ENCODE results near the gene RIMS4. TPM values are rescaled to one million over a fixed set of nuclear protein-coding genes. Genes with fewer than 3 reads are reported as not detected.

RIMS4 gene
- total and polyA plus RNA-seq, 2 donors, result 0.14 to 2.4 TPM

GRCh38 chr20:44799691-44800090 is 10.7 kb downstream of the RIMS4 start:
- Histone ChIP-seq H3K27ac (ENCODE audit: low read depth) (no peak overlapping the region), H3K4me3 (ENCODE audit: low read depth, low read length) (no peak overlapping the region), H3K36me3 (ENCODE audit: insufficient read depth) (no peaks in the 10 kb centered on the region), H3K4me1 (ENCODE audit: insufficient read depth) (no peaks in the 10 kb centered on the region)
- no peak for DNase-seq (ENCODE audit: extremely low spot score)
- 77% methylated on average over 5 of the region's 5 CpGs for WGBS

DNA sequence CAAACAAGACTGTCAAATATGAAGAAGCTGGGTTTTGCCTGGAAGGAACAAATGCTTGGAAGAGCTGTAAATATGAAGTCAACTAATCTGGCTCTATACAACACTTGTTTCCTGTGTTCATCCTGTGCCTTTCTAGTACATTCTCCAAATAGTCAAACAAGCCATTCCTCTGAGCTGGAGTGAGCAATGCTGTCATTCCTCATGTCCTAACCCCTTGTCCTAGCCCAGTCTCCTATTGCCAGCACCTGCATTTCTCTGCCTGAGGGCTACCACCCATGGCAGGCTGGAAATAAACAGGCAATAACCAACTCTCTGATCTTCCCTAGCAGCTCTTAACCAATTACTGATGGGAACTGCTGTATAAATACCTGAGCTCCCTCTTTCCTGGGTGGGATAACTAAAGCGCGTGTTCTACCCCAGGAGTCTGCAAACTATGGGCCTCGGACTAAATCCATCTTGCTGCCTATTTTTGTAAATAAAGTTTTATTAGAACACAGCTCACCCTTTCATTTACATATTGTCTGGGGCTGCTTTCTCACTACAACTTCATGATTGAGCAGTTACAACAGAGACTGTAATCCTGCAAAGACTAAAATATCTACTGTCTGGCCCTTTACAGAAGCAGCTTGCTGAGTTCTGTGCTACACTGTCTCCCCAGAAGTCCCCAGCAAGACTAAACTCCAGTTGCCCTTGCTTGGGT is 13.4 kb downstream of the RIMS4 start:
- Histone ChIP-seq H3K27ac (ENCODE audit: low read depth) (no peak overlapping the region), H3K36me3 (ENCODE audit: insufficient read depth) (no peaks in the 10 kb centered on the region), H3K4me3 (ENCODE audit: low read depth, low read length) (no peak overlapping the region), H3K4me1 (ENCODE audit: insufficient read depth) (no peaks in the 10 kb centered on the region)
- 67% methylated on average over 3 of the region's 3 CpGs for WGBS
- DNase-seq (ENCODE audit: extremely low spot score), result no peak

DNA sequence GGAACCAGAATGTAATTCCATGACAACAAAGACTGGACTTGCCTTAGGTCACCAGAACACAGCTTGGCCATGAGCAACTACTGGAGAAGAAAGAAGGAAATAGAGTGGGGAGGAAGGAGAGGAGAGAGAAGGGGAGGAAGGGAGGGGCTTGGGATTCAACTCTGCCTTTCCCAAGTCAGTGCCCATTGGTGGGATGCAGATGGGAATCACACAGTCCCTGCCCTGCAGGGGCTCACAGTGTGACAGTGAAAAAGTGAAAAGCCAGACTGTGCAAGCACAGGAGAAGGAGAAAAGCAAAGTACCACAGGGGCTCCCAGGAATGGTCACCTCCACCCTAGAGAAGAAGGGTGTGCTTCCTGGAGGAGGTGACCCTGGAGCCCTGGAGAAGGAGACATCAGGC is 14.0 kb downstream of the RIMS4 start:
- Histone ChIP-seq H3K27ac (ENCODE audit: low read depth) (no peak overlapping the region), H3K4me3 (ENCODE audit: low read depth, low read length) (no peak overlapping the region), H3K4me1 (ENCODE audit: insufficient read depth) (no peaks in the 10 kb centered on the region), H3K36me3 (ENCODE audit: insufficient read depth) (no peaks in the 10 kb centered on the region)
- DNase-seq (ENCODE audit: extremely low spot score), result no peak

- 24% methylated on average over 4 of the region's 4 CpGs for WGBS
- no peaks in the 10 kb centered on the region for H3K4me1 ChIP-seq (ENCODE audit: insufficient read depth)
- no peak for DNase-seq (ENCODE audit: extremely low spot score)
- H3K36me3 ChIP-seq (ENCODE audit: insufficient read depth), result no peaks in the 10 kb centered on the region
- no peak overlapping the region for H3K4me3 ChIP-seq (ENCODE audit: low read depth, low read length)
- H3K27ac ChIP-seq (ENCODE audit: low read depth), result no peak overlapping the region
Observed at GRCh38 chr20:44795836-44796235, 14.5 kb downstream of the RIMS4 start.

GRCh38 chr20:44792796-44793195 is 17.6 kb downstream of the RIMS4 start:
- 71% methylated on average over 7 of the region's 7 CpGs for WGBS
- no peaks in the 10 kb centered on the region for H3K36me3 ChIP-seq (ENCODE audit: insufficient read depth)
- H3K4me3 ChIP-seq (ENCODE audit: low read depth, low read length), result no peak overlapping the region
- H3K4me1 ChIP-seq (ENCODE audit: insufficient read depth), result no peaks in the 10 kb centered on the region
- DNase-seq (ENCODE audit: extremely low spot score), result no peak
- H3K27ac ChIP-seq (ENCODE audit: low read depth), result no peak overlapping the region

GRCh38 chr20:44790638-44791393 is 19.5 kb downstream of the RIMS4 start:
- DNase-seq (ENCODE audit: extremely low spot score), result no peak
- Histone ChIP-seq H3K36me3 (ENCODE audit: insufficient read depth) (no peaks in the 10 kb centered on the region), H3K27ac (ENCODE audit: low read depth) (no peak overlapping the region), H3K4me3 (ENCODE audit: low read depth, low read length) (no peak overlapping the region), H3K4me1 (ENCODE audit: insufficient read depth) (no peaks in the 10 kb centered on the region)
- WGBS, result 76% methylated on average over 11 of the region's 11 CpGs

DNA sequence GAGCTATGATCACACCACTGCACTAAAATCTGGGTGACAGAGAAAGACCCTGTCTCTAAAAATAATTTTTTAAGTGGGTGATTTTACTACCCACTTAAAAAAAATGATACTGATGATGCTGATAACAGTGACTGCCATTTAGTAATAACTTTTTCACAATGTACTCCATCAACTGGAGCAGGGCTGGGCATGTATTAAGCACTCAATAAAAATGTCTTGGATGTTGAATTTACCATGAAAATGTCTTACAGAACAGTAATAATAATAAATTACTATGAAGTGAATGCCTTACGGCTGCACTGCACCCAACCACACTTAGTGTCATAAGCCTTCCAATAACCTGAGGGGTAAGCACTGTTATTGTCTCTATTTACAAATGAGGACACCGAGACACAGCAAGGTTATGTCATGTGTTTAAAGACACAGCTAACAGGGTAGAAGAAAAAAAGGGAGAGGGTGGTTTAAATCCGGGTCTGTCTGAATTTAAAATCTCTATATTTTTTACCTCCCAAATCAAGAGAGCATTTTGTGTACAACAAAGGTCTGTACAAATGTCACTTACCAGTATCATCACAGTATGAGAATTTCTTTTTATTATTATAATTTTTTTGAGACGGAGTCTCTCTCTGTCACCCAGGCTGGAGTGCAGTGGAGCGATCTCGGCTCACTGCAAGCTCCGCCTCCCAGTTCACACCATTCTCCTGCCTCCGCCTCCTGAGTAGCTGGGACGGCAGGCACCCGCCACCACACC is 21.5 kb downstream of the RIMS4 start:
- H3K27ac ChIP-seq (ENCODE audit: low read depth), result no peak overlapping the region
- 64% methylated on average over 10 of the region's 10 CpGs for WGBS
- no peak overlapping the region for H3K4me3 ChIP-seq (ENCODE audit: low read depth, low read length)
- H3K36me3 ChIP-seq (ENCODE audit: insufficient read depth), result no peaks in the 10 kb centered on the region
- H3K4me1 ChIP-seq (ENCODE audit: insufficient read depth), result no peaks in the 10 kb centered on the region
- DNase-seq (ENCODE audit: extremely low spot score), result no peak

DNA sequence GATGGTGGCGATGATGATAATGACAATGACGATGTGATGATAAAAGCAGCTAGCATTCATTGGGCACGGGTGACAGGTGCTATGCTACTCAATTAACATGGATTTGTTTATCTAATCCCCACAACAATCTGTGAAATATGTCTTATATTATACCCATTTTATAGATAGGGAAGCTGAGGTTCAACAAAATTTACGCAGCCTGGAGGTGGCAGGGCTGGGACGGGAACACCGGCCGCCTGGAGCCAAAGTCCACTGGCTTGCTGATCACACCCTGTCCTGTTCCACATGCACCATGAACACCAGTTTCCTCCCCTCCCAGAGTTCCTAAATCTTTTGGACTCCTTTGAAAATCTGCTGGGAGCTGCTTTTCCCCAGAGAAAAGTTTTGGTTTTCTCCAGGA is 23.0 kb downstream of the RIMS4 start:
- 90% methylated on average over 7 of the region's 7 CpGs for WGBS
- Histone ChIP-seq H3K4me1 (ENCODE audit: insufficient read depth) (no peaks in the 10 kb centered on the region), H3K4me3 (ENCODE audit: low read depth, low read length) (no peak overlapping the region), H3K27ac (ENCODE audit: low read depth) (no peak overlapping the region), H3K36me3 (ENCODE audit: insufficient read depth) (no peaks in the 10 kb centered on the region)
- no peak for DNase-seq (ENCODE audit: extremely low spot score)

DNA sequence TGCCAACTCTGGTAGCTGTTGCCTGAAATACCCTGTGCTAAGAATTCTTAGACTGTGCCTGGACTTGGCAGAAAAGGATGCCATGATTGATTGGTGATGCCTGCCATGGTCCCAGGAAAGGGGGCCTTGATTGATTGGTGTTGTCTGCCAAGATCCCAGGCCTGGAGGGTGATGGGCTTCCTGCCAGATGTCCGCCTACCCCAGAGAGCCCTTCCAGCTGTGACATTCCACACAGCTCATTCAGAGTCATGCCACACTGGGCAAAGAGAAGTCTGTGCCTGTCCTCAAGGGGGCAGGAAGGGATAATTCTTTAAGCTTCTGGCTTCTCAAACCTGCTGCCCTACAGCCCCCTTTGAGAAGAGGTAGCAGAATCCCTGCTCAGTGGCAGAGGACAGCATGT is 24.6 kb downstream of the RIMS4 start:
- Histone ChIP-seq H3K4me1 (ENCODE audit: insufficient read depth) (no peaks in the 10 kb centered on the region), H3K27ac (ENCODE audit: low read depth) (no peak overlapping the region), H3K4me3 (ENCODE audit: low read depth, low read length) (no peak overlapping the region), H3K36me3 (ENCODE audit: insufficient read depth) (no peaks in the 10 kb centered on the region)
- 16% methylated on average over 1 of the region's 1 CpG for WGBS
- no peak for DNase-seq (ENCODE audit: extremely low spot score)

DNA sequence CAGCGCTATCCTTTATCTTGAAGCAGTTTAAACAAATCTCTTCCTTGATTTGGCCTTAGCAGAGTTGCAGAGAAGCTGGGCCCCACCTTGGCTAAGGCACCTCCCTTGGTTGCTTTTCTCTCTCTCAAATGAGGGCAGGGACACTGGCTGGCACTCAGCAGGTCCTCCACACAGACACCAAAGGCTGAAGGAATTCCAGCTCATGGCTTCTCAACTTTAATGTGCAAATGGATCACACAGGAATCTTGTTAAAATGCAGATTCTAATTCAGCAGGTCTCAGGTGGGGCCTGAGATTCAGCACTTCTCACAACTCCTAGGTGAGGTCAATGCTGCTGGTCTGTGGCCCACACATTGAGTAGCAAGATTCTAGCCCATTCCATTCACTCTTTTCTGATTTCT is 25.7 kb downstream of the RIMS4 start:
- no peak overlapping the region for H3K4me3 ChIP-seq (ENCODE audit: low read depth, low read length)
- 57% methylated on average over 1 of the region's 1 CpG for WGBS

GRCh38 chr20:44781791-44782190 is 28.6 kb downstream of the RIMS4 start:
- Histone ChIP-seq H3K4me3 (ENCODE audit: low read depth, low read length) (no peak overlapping the region), H3K27ac (ENCODE audit: low read depth) (no peak overlapping the region), H3K4me1 (ENCODE audit: insufficient read depth) (no peaks in the 10 kb centered on the region), H3K36me3 (ENCODE audit: insufficient read depth) (no peaks in the 10 kb centered on the region)
- 88% methylated on average over 3 of the region's 3 CpGs for WGBS
- DNase-seq (ENCODE audit: extremely low spot score), result no peak

More for the DNA sequence above, 25.7 kb downstream of the RIMS4 start:
- no peaks in the 10 kb centered on the region for H3K4me1 ChIP-seq (ENCODE audit: insufficient read depth)
- H3K36me3 ChIP-seq (ENCODE audit: insufficient read depth), result no peaks in the 10 kb centered on the region
- H3K27ac ChIP-seq (ENCODE audit: low read depth), result no peak overlapping the region
- DNase-seq (ENCODE audit: extremely low spot score), result no peak

DNA sequence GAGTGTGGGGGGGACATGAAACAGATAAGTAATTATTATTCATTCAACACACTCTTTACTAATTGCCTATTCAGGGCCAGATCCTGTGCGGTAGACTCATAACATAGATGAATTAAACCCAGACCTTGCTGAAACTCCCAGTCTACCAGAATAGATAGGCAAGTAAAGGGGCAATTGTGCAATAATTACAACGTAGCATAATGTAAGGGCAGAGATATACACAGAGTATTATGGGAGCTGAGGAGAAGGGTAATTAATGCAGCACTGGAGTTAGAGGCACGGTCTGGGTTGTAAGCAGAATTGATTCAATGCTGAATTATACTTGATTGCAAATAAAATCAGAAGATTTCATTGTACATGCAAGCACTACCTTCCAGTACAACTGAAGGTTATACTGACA is 29.2 kb downstream of the RIMS4 start:
- 81% methylated on average over 3 of the region's 3 CpGs for WGBS

GRCh38 chr20:44780226-44780625 is 30.1 kb downstream of the RIMS4 start:
- Histone ChIP-seq H3K4me1 (ENCODE audit: insufficient read depth) (no peaks in the 10 kb centered on the region), H3K36me3 (ENCODE audit: insufficient read depth) (no peaks in the 10 kb centered on the region), H3K4me3 (ENCODE audit: low read depth, low read length) (no peak overlapping the region), H3K27ac (ENCODE audit: low read depth) (no peak overlapping the region)
- DNase-seq (ENCODE audit: extremely low spot score), result no peak
- 26% methylated on average over 5 of the region's 5 CpGs for WGBS

More for the DNA sequence above, 29.2 kb downstream of the RIMS4 start:
- Histone ChIP-seq H3K4me3 (ENCODE audit: low read depth, low read length) (no peak overlapping the region), H3K27ac (ENCODE audit: low read depth) (no peak overlapping the region), H3K4me1 (ENCODE audit: insufficient read depth) (no peaks in the 10 kb centered on the region), H3K36me3 (ENCODE audit: insufficient read depth) (no peaks in the 10 kb centered on the region)
- no peak for DNase-seq (ENCODE audit: extremely low spot score)

DNA sequence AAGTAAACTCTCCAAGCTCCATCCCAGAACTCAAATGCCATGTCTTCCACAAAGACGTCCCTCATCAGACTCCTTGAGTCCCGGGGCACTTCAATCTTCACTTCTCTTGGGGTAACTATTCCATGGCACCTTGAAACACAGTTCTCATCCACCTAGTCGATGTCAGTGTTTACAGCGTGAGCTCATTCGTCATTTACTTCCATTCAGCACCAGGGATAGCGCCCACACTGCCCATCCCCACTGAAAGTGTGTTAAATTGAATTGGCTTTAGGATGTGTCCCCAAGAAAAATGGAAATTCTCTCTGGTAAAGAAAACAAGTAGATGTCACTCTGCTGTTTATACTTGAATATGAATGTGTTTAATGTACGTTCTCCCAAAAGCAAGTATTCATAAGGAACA is 33.4 kb downstream of the RIMS4 start:
- Histone ChIP-seq H3K27ac (ENCODE audit: low read depth) (no peak overlapping the region), H3K4me1 (ENCODE audit: insufficient read depth) (no peaks in the 10 kb centered on the region), H3K4me3 (ENCODE audit: low read depth, low read length) (no peak overlapping the region), H3K36me3 (ENCODE audit: insufficient read depth) (no peaks in the 10 kb centered on the region)
- WGBS, result 15% methylated on average over 7 of the region's 7 CpGs
- DNase-seq (ENCODE audit: extremely low spot score), result no peak

All from urinary bladder (tissue), 4 donors.